Tibial artery (tissue), 4 donors: ENCODE data around the gene PFDN2.
A peak's percentile ranks its signal among the peaks of the same experiment; 100 is the strongest.

Source experiments
- DNase-seq, 2 donors: peaks; one replicate each; pipeline ENCODE4 v3.0.0-alpha.2; 2019
- H3K27ac ChIP-seq, 2 donors: fragments of 200-600 bp; sonication (generic) in 1 of 2; 1 replicate in 1 of 2; 2 replicates in 1 of 2; pipeline ENCODE4 v1.5.1; 2018 to 2019; ENCODE audit warnings: mild to moderate bottlenecking in 1 of 2
- H3K27me3 ChIP-seq, 2 donors: fragments of 200-600 bp; sonication (generic) in 1 of 2; one replicate each; pipeline versions ENCODE4 v1.5.1 to v1.6.0; 2016 to 2019
- H3K36me3 ChIP-seq, 3 donors: fragments of 200-600 bp; sonication (generic) in 2 of 3; one replicate each; pipeline ENCODE4 v1.5.1; 2016 to 2019; ENCODE audit warnings: mild to moderate bottlenecking in 2 of 3
- H3K4me1 ChIP-seq, 4 donors: fragments of 200-600 bp; sonication (generic) in 2 of 4; 1 replicate in 3 of 4; 2 replicates in 1 of 4; pipeline ENCODE4 v1.5.1; 2016 to 2019
- H3K4me3 ChIP-seq, 2 donors: fragments of 200-600 bp; sonication (generic) in 1 of 2; 1 replicate in 1 of 2; 2 replicates in 1 of 2; pipeline ENCODE4 v1.5.1; 2018 to 2019; ENCODE audit warnings: mild to moderate bottlenecking in 2 of 2
- H3K9me3 ChIP-seq, 3 donors: fragments of 200-600 bp; sonication (generic) in 1 of 3; one replicate each; pipeline ENCODE4 v1.5.1; 2016 to 2019
- intact Hi-C: fragments of 100-400 bp; cut with DNase I; formaldehyde crosslinking; loops from one replicate; pipeline ENCODE4 v1.15.0; 2023; ENCODE audit warnings: low total_unique reads
- TF ChIP-seq, protein P1 (sequence below), 2 experiments: fragments of 200-600 bp in 1 of 2; fragments of 450-650 bp in 1 of 2; IDR thresholded peaks; one replicate each; pipeline ENCODE4 v1.5.1; 2017 to 2019; ENCODE audit warnings: antibody characterized with exemption in 2 of 2, mild to moderate bottlenecking in 1 of 2, moderate library complexity in 1 of 2

The PFDN2 gene

DNA sequence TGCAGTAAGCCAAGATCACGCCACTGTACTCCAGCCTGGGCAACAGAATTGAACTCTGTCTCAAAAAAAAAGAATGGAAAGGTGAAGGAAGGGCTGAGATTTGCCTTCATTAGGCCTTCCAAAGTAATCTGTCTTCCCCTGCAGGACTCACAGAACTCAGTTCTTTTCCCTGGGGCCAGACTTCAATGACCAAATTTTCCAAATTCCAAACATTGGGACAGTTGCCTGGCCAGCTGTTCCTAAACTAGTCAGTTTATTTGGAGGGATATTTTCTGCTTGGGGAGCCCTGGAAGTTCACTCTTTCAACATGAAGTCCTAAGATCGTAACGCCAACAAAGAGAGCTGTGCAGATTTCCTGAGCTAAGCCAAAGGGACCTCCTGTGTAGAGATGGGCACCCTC lies 20.0 kb upstream of the PFDN2 start:
- DNase-seq: no peak
- H3K9me3 ChIP-seq: no peaks in the 10 kb centered on the region
- peaks cover 0 to 16% (median 11%) of the 10 kb centered on the region in 4 donors for H3K4me1 ChIP-seq
- no peaks in the 10 kb centered on the region for H3K27me3 ChIP-seq
- TF ChIP-seq, protein P1, sequence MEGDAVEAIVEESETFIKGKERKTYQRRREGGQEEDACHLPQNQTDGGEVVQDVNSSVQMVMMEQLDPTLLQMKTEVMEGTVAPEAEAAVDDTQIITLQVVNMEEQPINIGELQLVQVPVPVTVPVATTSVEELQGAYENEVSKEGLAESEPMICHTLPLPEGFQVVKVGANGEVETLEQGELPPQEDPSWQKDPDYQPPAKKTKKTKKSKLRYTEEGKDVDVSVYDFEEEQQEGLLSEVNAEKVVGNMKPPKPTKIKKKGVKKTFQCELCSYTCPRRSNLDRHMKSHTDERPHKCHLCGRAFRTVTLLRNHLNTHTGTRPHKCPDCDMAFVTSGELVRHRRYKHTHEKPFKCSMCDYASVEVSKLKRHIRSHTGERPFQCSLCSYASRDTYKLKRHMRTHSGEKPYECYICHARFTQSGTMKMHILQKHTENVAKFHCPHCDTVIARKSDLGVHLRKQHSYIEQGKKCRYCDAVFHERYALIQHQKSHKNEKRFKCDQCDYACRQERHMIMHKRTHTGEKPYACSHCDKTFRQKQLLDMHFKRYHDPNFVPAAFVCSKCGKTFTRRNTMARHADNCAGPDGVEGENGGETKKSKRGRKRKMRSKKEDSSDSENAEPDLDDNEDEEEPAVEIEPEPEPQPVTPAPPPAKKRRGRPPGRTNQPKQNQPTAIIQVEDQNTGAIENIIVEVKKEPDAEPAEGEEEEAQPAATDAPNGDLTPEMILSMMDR (IDR thresholded peaks at IDR 0.05): no peak
- no peaks in the 10 kb centered on the region for H3K36me3 ChIP-seq
- no peak overlapping the region for H3K4me3 ChIP-seq
- intact Hi-C loops: no loop called here
- H3K27ac ChIP-seq: no peak overlapping the region

DNA sequence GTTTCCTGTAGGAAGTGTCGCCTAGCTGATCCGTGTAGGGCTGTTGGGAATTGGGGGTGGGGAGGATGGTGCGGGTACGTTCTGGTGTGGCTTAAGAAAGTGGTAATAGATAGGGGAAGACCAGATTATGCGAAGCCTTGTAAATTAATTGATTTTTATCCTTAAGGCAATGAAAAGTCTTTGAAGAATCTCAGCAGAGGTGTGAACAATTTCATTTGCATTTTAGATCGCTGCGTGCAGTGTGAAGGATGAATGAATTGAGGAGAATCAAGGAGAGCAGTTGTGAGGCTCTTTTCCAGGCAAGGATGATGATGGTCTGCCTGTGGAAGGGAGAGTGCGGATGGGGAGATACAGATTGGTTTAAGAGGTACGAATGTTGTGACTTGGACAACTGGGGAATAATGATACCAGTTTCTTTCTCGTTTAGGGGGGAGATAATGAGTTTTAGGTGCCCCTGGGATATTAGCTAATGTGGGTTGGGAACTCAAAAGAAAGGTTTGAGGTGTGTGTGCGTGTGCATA lies 15.4 kb upstream of the PFDN2 start:
- no peak for DNase-seq
- no peaks in the 10 kb centered on the region for H3K9me3 ChIP-seq
- TF ChIP-seq, protein P1 (IDR thresholded peaks at IDR 0.05): no peak
- peak overlapping the region; percentile 89 to 91 for H3K27ac ChIP-seq
- H3K4me3 ChIP-seq: peak overlapping the region; percentile 74 to 85
- H3K27me3 ChIP-seq: no peaks in the 10 kb centered on the region
- peaks cover 0 to 52% (median 38%) of the 10 kb centered on the region in 4 donors for H3K4me1 ChIP-seq
- intact Hi-C loops: no loop called here
- H3K36me3 ChIP-seq: peaks cover 11 to 16% (median 13%) of the 10 kb centered on the region in 3 donors

DNA sequence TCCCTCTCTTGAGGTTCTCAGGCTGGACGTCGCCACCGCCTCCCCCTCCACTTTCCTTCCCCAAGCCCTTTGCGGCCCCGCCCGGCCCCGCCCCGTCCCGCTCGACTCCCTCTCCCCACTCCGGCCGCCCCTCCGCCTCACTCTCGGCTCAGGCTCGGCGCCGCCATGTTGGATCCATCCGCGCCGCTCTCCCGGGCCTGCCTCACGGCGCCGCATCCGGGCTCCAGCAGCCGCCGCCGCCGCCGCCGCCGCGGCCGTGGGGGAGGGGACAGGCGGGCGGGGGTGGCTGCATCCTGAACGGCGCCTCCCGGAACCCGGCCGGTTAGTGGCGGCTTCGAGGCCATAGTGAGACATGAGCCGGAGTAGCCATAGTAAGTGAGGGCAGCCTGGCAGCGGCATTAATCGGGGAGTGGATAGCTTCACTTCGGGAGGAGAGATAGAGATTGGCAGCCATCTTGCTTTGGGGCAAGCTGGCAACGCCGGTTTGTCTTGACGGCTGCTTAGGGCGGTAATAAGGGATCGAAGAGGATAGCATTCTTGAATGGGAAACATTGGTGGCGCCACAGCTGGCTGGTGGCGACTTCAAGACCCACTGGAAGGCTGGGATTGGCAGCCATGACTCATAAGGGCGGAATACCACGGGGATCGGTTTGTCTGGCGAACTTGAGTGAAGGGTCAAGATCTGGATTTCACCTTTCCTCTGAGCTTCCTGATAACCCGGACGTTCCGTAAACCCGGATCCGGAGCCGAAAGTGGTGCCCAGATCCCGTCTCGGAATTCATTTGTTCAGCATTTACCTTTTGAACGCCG lies 14.8 kb upstream of the PFDN2 start, which contains the start of gene DEDD:
Gene DEDD (minus strand): TSS at position 258 of the 810 bp plus-strand sequence. CDS start 8,205 bp downstream, outside the sequence.
- peak; percentile 98 for DNase-seq
- peaks cover 0 to 58% (median 40%) of the 10 kb centered on the region in 4 donors for H3K4me1 ChIP-seq
- intact Hi-C loops: no loop called here

DNA sequence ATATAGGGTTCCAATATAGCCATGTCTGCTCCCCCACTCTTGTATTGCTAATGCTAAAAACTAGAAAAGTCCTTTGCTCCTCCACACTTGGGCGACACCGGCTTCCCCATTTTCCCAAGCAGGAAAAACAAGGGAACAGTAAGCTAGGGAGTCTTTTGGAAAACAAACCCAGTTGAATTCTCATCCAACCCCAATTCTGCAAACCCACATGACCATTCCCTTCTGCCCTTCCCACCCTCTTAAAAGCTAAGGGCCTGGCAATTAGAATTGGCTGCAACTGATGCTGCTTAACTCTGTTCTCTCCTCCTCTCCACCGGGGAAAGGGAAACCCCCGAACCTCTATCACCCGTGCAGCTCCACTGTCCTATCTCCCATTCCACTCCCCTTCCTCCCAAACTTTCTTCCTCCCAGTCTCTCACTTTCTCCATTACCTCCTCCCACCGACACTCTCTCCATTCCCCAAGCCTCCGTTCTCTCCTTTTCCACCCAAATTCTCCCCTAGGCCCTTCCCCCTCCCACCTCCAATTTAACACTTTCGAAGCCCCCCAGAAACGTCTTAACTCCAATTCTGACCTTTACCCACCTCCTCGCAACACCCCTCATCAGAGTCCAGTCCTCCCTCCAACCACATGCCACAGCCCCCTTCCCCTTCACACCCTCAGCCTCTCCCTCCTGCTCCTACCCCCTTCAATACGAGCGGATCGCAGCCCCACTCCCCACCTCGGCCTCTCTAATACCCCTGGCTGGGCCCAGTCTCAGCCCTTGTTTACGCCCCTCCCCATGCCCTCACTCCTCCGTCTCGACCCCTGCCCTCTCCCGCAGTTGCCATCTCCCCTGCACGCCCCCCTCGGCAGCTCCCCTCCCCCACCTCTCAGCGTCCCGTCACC lies 13.9 kb upstream of the PFDN2 start:
- intact Hi-C loops: no loop called here
- H3K27ac ChIP-seq: peak overlapping the region; percentile 89 to 91
- TF ChIP-seq, protein P1 (IDR thresholded peaks at IDR 0.05): no peak
- no peak for DNase-seq
- H3K36me3 ChIP-seq: peaks cover 13 to 31% (median 26%) of the 10 kb centered on the region in 3 donors
- no peaks in the 10 kb centered on the region for H3K9me3 ChIP-seq
- H3K4me3 ChIP-seq: peak overlapping the region; percentile 74 to 85
- H3K4me1 ChIP-seq: peaks cover 0 to 64% (median 40%) of the 10 kb centered on the region in 4 donors
- H3K27me3 ChIP-seq: no peaks in the 10 kb centered on the region

More for the DNA sequence above, 14.8 kb upstream of the PFDN2 start, which contains the start of gene DEDD:
- Histone ChIP-seq H3K4me3 (peak within 1 kb of the TSS; percentile 74 to 85), H3K9me3 (no peaks in the 10 kb centered on the region), H3K36me3 (peaks cover 13 to 23% (median 17%) of the 10 kb centered on the region in 3 donors), H3K27ac (peak within 1 kb of the TSS; percentile 89 to 91), H3K27me3 (no peaks in the 10 kb centered on the region)
- TF ChIP-seq, protein P1 (IDR thresholded peaks at IDR 0.05): no peak

DNA sequence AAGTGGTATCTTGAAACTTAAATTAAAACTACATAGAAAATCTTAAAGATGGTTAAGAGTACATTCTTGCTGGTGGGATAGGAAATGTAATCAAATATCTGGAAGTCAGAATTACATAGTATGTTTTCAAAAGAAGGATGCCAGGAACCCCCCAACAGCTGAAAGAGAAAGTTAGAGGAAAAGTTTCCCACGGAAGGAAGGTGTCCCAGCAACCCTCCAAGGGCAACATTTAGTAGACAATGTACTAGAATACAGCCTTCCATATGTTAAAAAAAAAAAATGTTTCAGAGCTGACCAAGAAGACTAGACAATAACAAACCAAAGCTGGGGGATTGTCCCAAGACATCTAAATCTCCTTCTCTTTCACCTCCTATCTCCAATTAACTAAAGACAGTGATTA lies 12.4 kb upstream of the PFDN2 start:
- H3K4me1 ChIP-seq: peaks cover 0 to 64% (median 40%) of the 10 kb centered on the region in 4 donors
- intact Hi-C loops: no loop called here

More for the DNA sequence above, 12.4 kb upstream of the PFDN2 start:
- Histone ChIP-seq H3K36me3 (peaks cover 13 to 46% (median 40%) of the 10 kb centered on the region in 3 donors), H3K4me3 (no peak overlapping the region), H3K27ac (peak overlapping the region in 1 of 2 donors; percentile 91), H3K27me3 (no peaks in the 10 kb centered on the region), H3K9me3 (no peaks in the 10 kb centered on the region)
- DNase-seq: no peak
- TF ChIP-seq, protein P1 (IDR thresholded peaks at IDR 0.05): no peak
